Activated effector memory CD4-positive, alpha-beta T cell treated with anti-CD3 and anti-CD28 coated beads, Interleukin-2, amount 50 U/mL, for 16 hours (primary cell): Measurements from ENCODE around the gene CRP.
"Not testable (repeated sequence)": the region's sequence is repeated elsewhere in the genome, so short reads cannot be mapped to it uniquely, and the experiment has no call there.

Source experiments
- DNase-seq: peaks from one replicate; pipeline ENCODE4 v3.0.0-alpha.2; 2020

The CRP gene

DNA sequence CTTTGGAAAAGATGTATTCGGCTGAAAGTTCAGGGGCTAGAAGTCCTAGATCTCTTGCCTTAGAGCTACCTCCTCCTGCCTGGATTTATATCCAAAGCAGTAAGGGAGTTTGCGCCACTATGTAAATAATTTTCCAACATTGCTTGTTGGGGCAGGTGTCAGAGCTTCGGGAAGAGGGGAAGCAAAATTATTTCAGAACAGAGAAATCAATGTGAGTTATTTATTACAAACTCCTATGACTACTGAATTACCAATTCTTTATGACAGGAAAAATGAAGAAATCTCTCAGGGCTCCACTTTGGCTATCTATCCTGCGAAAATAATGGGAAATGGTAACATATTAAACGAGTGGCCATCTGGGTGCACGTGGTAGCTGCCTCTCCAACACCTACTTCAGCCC lies at the start of gene CRP:
Gene CRP (minus strand): TSS at position 61 of the 400 bp plus-strand sequence. CDS start 104 bp downstream, outside the sequence.
- no peak for DNase-seq

DNA sequence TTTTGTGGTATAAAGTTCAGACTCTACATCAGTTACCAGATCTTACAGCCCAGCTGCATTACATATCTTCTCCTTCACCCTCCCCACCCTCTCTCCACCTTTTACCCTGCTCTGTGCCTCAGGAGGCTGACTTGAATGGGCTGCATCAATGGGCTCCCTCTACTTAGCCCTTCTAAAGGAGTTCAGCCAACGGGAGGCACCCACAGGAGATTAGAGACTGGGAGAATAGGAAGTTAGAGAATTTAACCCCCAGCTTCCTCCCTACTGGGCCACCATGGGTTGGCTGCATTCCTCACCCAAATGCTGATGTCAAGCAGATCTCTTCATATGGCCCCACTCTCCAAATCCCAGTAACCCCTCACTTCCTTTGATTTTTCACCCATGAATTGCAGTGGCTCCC lies 49.3 kb upstream of the CRP start:
- no peak for DNase-seq

DNA sequence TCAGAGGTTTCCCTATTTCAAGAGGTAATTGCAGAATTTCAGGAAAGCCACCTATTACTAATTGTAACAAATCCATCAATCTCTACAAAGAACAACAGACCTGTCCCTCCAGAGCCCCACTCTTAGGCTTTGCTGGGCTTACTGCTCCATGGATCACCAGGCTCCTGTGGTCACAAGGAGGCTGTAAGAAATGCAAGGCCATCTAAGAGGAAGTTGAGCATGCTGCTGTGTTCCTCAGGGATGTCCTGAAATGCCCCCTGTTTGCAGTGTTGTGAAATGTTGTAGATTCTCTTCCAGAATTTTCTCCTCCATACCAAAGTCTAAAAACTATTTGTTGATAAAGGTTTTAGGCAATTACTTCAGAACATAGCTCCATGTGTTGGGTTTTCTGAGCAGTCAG lies 42.0 kb upstream of the CRP start:
- no peak for DNase-seq

DNA sequence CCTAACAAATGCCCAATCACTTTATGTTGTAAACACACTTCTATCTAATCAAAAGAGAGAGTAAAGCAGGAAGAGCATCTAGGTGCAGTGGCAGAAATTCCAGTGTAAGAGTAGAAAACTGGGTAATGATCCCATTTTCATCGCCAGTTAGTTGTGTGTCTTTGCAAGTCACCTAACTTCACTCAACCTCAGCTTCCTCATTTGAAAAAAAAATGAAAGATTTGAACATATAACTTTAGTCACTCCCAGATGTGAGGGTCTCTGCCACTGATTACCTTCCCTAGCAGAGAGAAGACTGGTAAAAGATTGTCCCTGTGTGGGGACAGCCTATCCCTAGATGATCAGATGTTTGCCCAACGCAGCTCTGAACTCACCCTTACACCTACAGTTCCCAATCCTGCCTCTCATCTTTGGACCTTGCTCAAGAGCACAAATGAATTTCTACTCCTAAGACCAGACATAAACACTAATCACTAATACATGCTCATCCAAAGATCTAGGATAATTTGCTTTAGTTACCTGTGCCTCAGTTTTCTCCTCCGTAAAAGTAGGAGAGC lies 41.1 kb upstream of the CRP start:
- DNase-seq, result no peak

DNA sequence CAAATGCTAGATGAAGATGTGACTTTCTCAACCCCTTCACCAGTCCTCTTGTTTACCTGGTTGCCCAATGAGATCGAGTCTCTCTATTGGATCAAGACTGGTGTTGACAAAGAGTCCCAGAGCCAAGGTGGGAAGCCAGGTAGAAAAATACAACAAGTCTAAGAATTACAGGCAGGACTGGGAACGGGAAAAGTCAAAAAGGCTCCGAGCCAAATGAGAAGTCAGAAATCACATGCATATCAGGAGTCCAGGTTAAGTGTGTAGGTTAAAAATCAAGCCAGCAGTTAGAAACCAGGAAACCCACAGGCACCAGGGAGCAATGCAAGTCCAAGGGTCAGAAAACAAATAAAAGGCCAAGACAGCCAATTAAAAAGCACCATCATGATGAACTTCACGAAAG lies 39.0 kb upstream of the CRP start:
- no peak for DNase-seq

DNA sequence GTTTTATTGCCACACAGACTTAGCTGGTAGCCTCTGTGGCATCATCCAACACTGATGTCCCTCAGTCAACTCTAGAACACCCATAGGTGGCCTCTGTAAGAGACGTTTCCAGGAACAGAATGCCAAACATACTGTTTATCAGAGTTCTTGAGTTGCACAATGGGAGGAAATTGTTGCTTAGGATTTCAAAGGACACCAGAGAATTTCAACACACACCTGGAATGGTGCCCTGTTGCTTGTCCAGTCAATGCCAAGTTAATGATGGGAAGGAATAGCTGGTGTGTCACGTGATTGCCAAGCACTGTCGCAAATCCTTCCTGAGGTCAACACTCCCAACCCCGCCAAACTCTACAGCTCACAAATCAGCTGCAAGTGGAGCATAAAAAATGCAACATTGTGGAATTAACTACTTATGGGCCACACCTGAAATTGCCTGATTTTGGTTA lies 37.8 kb upstream of the CRP start:
- DNase-seq, result no peak

GRCh38 chr1:159751031-159751430 lies 36.6 kb upstream of the CRP start:
- DNase-seq, result no peak

DNA sequence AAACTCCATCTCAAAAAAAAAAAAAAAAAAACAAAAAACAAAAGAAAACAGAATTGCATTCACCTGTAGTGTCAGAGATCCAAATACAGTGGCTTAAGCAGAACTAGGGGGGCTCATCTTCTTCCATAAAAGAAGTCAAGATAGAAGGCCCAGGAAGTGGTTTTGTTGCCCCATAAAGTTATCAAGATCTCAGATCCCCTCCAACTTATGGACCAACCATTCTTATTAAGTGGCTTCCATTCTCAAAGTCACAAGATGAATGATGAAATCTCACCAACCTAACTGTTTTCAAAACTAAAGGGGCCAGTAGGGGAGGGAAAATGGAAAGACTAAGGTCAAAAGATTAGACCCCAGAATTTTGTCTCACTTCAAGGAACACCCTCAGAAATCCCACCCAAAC lies 36.2 kb upstream of the CRP start:
- no peak for DNase-seq

- DNase-seq, result no peak
Observed at GRCh38 chr1:159749630-159750029, 35.2 kb upstream of the CRP start.

GRCh38 chr1:159748370-159748769 lies 34.0 kb upstream of the CRP start:
- DNase-seq, result no peak

DNA sequence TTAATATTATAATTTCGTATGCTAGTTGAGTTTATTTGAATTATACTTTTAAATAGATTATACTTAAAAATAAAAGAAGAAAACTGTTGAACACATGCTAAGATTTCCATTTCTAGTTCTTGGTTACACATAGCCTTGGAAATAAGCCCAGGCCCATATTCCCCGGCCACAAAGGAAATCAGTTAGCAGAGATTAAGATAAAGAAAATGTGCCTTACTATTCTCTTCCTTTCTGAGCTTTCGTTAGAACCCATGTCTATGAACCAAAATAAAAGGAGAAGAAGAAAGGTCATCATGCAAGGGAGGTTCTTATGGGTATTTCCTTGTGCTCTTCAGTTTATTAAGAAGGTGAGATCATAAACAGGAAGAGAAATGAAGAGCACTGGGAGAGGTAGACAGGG lies 32.3 kb upstream of the CRP start:
- DNase-seq, result no peak

DNA sequence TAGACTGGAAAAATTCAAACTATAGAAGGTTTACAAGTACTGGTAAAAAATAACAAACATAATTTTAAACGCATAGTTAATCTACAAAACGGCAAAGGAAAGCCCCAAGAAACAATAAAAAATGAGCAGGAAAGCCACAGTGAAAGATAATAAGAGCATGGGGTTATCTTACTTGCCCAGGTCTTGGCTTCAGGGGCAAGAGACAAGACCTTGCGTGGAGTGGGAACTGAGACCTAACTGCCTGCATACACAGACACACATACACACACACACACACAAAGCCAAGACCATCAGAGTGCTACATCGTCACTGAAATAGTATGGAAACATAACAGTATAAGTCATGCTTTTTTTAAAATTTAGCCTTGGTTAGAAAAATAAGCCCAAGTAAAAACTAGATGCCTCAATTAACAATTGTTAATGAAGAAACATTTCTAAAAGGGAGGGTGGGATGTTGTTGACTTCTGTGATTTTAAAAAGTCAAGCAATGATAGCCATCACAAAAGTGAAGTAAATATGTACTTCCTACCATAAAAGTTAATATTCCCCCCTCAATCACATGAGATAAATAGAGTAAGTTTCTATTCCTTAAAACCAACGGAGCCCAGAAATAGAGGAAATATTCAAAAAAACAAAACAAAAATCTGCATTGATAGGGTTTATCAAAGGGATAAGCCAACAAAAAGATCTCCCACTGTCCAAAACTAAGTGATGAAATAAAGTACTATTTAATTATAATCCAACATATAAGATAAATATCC lies 29.4 kb upstream of the CRP start:
- DNase-seq, result no peak

GRCh38 chr1:159737238-159737916 lies 23.0 kb upstream of the CRP start:
- no peak for DNase-seq

DNA sequence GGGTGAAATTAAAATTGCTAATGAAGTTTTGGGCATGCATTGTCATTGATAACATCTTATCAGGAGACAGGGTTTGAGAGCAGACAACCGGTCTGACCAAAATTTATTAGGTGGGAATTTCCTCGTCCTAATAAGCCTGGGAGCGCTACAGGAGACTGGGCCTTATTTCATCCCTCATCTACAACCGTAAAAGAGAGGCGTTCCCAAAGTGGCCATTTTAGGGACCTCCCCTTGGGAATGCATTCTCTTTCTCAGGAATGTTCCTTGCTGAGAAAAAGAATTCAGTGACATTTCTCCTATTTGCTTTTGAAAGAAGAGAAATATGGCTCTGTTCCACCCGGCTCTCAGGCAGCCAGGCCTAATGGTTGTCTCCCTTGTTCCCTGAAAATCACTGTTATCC lies 8.8 kb upstream of the CRP start:
- not testable (repeated sequence) for DNase-seq

DNA sequence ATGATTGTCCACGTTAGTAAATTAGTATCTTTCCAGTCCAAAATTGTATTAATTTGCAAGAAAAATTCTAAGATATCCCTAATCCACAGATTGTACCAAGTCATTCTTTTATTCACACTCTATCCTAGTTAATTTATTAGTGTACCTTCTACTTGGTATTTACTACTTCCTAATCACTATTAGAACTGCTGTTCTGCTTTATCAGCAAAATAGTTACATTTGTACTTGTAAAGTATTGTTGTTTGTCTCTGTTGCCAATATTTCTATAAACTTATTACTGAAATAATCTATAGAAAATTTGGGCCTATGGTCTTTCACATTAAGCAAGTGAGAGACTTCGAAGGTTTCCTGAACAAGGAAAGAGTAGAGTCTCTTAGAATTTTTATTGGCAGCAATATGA lies 5.6 kb upstream of the CRP start:
- no peak for DNase-seq

DNA sequence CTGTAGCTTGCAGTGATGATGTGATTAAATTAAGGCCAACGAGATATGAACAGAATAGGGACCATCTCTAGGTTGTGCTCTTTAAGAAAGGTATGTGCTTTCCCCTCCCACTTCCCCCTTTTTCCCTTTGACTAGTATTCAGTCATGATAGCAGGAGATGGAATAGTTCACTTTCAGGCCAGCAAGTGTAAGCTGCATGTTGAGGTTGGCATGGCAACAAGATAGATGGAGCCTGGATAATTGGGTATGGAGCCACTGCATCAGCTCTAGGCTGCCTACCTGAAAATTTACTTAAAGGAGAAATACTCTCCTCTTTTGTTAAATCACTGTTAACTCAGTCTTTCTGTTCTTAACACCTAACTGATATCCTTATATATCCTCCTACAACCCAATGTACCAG lies 1.5 kb upstream of the CRP start:
- DNase-seq, result no peak

DNA sequence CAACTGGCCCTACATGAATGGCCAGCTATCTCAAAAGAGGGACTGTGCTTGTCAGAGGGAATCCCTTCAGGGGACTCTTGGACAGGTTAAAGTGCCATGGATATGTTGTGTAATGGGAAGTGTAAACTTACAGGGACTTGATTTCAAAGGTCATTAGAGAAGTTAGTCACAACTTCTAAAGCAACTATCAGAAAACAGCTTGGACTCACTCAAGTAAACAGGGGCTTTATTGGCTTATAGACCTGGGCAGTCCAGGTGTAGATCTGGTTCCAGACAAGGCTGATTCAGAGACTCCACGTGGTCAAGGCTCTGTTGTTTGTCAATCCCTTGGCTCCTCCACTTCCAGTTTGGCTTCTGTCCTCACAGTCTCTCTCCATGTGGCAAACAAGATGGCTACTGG lies 2.3 kb downstream of the CRP start:
- DNase-seq, result no peak

DNA sequence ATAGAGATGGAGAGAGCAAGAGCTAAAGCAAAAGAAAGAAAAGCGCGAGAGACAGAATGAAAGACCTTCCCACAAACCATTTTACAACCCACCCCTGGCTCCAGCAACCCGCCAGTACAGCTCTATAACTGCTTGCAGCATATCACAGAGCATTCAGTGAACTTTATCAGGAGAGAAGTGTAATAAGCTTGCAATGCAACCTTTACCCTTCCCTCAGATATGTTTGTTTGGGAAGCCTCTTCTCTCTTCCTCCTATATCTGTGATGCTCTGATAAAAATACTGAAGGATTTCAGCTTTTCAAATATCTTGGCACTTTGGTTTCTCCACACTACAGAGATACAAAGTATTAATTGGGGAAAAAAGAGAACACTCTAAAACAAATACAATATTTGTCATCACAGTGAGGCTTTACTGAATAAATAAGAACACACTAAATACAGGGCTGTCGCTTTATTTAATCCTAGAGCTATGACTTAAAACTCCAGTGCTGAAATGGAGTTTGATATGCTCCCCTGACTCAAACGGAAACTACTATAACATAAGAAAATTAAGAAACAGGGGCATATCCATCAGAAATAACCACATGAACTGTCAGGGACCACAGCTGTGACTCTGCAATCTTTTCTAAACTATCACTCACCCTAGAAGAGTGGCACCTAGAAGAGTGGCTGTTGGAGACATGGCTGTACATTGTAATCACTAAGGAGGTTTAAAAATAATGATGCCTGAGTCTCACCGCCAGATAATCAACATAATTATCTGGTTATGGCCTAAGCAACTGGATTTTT lies 6.7 kb downstream of the CRP start:
- no peak for DNase-seq

GRCh38 chr1:159705904-159706256 lies 8.5 kb downstream of the CRP start:
- DNase-seq, result no peak

DNA sequence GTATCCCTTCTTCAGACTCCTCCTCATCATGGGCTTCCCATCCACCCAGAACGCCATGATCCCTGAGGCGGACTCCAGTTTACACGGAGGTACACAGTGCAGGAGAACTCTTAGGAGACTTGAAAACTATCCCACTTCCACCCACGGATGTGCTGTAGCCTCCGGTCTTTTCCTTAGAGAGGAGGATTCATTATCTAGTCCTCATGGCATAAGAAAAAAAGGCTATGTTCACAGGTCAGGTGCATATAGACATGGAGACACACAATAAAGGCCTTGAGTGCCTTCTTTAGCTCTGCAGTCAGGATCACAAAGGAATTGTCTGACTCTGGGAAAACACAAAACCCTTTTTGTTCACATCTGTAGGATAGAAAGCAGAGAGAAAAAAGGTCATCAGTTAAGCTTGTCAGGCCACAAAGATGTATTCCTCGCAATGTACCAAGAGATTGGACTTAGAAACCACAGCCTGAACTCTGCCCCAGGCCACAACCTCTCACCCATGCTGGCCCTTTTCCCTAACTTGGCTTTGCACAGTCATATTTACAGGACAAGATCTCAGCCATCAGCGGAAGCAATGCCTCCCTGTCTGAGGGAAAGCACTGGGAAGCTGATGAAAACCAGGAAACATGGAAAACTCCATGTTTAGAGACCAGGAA lies 9.0 kb downstream of the CRP start:
- DNase-seq, result no peak

DNA sequence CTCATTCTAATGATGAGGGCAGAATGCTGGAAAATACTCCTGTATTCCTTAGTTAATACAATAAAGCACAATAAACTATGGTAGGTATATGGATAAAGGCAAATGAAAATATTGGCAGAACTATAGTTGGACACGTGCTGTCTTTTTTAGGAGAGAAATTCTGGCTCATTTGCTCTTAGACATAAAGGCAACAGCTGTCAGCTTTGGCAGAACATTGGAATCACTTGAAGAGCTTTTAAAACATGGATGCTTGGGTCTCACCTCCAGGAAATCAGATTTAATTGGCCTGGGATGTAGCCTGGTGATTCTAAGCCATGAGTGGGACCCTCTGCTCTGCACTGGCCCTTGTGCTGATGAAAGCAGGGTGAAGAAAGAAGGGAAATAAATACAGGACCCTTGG lies 9.9 kb downstream of the CRP start:
- DNase-seq, result no peak

DNA sequence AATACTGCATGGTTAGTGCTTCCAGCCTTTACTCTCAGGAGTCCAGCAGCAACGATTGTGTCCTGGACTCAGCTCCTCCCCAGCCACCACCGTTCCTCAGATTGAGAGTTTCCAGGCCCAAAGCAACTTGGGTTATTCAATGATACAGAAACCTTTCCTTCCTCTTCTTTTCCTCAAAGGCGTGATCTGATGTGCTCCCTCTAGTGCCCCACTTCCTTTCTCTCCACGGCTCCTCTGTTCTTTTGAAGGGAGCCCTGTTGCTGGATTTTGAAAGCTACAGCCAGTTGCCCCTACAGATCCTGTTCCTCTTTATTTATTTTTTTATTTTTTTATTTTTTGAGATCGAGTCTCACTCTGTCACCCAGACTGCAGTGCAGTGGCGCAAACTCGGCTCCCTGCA lies 14.1 kb downstream of the CRP start:
- no peak for DNase-seq

- no peak for DNase-seq
Observed at GRCh38 chr1:159699653-159700052, 14.7 kb downstream of the CRP start.
